GM19240 (cell line): Measurements from ENCODE around the gene EID2B.

Experiments used
- DNase-seq: peaks from one replicate; pipeline ENCODE4 v3.0.0; 2011; ENCODE audit warnings: low spot score; ENCODE audit not compliant: insufficient read length

EID2B gene

DNA sequence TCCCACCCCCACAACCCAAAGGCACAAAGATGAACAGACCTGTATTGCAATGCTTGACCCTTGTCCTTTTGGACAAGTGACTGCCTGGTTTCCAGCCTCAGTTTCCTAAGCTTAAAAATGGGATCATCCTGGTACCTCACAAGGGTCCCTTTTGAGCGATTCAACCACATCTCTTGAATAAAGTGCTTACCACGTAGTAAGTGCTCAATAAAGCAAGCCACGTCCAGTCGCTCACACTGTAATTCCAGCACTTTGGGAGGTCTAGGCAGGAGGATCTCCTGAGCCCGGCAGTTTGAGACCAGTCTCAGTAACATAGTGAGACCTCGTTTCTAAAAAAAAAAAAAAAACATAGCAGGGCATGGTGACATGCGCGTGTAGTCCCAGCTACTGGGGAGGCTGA lies 32.7 kb downstream of the EID2B start:
- DNase-seq, result no peak

DNA sequence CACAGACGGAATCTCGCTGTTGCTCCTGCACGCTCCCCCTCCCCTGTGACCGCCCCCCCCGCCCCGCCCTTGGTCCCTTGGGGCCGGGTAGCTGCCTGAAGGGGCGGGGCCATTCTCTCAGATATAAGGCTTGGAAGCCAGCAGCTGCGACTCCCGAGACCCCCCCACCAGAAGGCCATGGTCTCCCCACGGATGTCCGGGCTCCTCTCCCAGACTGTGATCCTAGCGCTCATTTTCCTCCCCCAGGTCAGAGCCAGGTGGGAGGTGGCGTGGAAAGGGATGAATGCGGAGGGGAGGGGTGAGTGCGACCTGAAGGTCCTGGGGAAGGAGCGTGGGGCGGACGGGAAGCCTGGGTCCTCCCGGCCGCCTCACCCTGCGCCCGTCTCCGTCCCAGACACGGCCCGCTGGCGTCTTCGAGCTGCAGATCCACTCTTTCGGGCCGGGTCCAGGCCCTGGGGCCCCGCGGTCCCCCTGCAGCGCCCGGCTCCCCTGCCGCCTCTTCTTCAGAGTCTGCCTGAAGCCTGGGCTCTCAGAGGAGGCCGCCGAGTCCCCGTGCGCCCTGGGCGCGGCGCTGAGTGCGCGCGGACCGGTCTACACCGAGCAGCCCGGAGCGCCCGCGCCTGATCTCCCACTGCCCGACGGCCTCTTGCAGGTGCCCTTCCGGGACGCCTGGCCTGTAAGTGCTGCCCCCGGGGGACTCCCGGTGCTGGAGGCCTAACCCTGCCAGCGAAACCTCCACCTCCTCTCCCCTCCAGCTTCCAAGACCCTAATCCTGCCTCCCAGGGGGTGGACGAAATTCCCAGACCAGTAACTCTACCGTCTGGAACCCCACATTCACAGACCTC lies 33.6 kb downstream of the EID2B start, which contains the start of gene DLL3:
DLL3 (plus strand) TSS at position 150 of the 845 bp plus-strand sequence; CDS start at position 178, 28 bp downstream.
- no peak for DNase-seq

DNA sequence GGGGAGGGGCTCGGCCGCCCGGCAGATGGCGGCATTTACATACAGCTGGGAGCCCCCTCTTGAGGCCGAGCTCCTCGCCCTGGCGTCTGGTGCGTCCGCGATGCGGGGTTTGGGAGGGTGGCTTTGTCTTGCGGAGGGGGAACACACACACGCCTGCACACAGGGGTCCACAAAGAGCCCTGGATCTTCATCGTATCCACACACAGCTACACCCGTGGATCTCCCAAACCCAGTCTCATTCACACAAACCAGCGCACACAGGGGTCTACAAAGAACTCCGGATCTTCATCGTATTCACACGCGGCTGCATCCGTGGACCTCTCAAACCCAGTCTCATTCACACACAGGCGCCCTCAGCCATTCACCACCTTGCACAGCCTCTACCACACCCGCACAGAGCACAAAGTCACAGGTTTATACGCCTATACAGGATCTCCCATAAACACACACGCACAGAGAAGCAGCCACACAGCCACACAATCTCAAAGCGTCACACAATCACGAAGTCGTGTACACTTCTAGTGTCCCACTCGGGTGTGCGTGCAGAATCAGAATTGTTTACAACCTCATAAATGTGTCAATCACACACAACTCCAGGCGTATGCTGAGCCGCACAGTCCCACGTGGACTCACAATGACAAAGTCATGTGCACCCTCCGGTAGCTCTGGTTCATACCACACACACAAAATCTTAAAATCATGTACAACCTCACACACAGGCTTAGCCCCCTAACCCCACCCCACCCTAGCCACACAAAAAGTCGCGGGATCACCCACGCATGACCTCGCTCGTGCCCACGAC lies 34.5 kb downstream of the EID2B start:
- no peak for DNase-seq

DNA sequence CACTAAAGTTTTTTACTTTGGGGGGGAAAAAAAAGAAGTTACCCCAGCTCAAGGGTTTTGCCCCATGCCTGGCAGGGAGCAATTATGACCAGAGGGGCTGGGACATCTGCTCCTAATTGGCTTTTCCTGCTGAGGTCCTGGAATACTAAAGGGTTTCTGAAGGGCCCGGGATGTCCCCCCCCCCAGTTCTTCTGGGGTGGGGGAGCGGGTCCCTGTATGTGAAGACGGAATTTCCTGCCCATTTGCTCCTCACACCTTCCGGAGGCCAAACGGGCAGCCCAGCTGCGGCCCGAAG lies 35.0 kb downstream of the EID2B start:
- DNase-seq, result no peak

DNA sequence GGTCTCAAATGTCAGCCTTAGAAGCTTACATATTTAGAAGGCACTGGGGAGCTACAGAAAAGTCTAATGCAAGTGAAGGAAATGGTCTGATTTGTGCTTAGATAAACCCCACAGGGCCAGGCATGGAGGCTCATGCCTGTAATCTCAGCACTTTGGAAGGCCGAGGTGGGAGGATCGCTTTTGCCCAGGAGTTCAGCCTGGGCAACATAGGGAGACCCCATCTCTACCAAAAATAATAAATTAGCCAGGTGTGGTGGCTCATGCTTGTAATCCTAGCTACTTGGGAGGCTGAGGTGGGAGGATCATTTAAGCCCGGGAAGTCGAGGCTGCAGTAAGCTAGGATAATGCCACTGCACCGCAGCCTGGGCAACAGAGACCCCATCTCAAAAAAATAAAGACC lies 36.6 kb downstream of the EID2B start:
- DNase-seq, result no peak

DNA sequence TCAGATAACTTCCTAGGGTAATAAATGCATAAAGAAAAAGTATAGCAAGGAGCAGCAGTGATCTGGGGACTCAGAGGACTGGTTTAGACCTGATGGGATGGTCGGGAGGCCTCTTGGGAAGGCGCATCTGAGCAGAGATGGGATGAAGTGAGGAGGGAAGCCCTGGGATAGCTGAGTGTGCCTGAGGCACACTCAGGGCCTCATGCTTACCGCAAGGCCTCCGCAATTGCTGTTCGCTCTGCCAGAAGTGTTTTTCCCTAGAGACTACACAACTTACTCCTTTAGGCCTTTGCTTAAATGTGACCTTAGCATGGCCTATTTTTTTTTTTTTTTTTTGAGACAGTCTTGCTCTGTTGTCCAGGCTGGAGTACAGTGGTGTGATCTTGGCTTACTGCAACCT lies 38.0 kb downstream of the EID2B start:
- no peak for DNase-seq

DNA sequence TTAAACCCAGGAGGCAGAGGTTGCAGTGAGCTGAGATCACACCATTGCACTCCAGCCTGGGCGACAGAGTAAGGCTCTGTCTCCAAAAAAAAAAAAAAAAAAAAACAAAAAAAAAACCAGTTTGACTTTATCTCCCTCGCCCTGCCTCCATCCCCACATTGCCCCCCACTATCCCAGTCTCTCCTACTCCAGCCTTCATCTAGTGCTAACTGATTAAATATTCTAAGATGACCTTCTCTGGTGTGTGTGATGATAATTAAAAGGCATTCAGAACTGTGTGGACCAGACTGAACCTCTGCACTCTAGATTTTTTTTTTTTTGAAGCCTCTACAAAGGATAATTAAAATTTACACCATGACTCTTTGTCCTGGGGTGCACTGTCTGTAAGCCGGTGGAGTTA lies 39.9 kb downstream of the EID2B start:
- no peak for DNase-seq

DNA sequence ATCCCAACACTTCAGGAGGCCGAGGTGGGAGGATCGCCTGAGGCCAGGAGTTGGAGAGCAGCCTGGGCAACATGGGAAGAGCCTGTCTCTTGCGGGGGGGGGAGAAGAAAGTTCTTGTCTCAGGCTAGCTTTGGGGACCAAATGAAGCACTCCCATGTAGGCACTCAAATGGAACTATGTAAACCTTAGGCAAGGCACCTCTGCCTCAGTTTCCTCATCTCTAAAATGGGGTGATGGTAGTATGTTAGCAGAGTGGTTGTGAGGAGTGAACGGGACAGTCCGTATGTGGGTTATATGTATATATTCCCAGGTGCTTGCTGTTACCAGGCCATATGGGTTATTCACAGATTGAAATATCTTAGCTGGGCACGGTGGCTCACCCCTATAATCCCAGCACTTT lies 40.4 kb downstream of the EID2B start:
- DNase-seq, result no peak

DNA sequence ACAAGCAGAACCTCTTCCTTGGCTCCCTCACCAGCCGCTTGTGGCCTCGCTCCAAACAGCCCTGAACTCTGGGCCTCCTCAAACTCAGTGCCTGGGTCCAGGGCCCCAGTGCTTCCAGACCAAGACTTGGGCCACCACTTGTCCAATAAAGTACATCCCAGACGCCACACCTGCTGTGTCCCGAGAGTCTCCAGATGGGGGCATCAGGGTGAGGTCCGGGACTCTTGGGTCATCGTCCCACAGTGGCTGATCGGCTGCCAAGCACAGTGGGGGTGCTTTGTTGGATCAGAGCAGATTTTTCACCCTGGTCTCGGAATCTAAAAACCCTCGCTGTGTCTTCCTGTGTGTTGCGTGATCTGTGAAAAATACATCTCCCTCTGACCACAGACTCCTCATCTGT lies 42.9 kb downstream of the EID2B start:
- DNase-seq, result no peak

DNA sequence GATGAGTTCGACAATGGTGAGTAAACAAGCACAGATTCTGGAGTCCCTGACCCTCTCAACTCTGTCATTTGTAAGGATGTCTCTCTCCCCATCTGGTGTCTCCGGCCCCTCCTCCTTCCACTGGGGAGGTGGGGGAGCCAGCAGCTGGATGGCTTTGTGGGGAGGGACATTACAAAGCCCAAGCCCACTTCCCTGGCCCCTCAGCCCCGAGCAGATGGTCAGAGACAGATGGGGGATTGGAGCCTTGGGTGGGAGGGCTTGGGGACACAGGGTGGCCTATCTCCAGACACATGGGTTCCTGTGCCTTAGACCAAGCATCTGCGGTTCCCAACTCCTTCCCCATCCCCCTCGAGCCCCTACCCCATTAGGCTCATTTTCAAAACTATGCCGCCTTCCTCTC lies 49.5 kb downstream of the EID2B start:
- DNase-seq, result no peak

DNA sequence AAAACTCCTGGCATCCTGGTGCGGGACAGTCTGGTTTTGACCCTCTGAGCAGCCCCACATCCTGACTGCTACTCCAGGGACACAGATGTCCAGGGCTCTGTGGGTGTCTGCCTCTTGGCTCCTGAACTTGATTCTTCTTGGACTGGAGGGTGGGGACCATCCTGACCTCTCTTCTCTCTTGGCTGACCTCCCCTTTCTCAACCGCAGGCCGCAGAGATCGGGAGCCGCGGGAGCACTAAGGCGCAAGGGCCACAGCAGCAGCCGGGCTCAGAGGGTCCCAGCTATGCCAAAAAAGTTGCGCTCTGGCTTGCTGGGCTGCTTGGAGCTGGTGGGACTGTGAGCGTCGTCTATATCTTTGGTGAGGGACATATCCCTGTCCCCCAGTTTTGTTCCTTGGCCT lies 51.0 kb downstream of the EID2B start:
- DNase-seq, result no peak

DNA sequence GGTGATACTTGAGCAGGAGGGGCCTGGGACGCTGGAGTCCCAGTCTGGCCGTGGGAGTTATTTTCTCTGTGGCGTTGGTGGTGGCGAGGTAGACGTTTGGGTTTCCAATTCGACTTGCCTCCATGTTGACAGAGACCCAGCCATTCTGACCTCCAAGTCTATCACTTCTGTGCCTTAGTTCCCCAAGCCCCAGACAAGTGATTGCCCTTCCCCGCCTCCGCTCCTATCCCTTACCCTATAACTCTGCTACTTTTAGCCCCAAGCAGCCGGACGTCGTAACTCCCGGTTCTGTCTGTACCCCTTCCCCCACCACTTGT lies 51.5 kb downstream of the EID2B start:
- DNase-seq, result no peak
